Measurements from ENCODE around the gene SH3GLB2. TPM values are rescaled to one million over a fixed set of nuclear protein-coding genes. Genes with fewer than 3 reads are reported as not detected.
A peak's percentile ranks its signal among the peaks of the same experiment; 100 is the strongest.

Gene SH3GLB2
- total and polyA plus RNA-seq, 2 donors from 2014 or later = 118 to 128 TPM

DNA sequence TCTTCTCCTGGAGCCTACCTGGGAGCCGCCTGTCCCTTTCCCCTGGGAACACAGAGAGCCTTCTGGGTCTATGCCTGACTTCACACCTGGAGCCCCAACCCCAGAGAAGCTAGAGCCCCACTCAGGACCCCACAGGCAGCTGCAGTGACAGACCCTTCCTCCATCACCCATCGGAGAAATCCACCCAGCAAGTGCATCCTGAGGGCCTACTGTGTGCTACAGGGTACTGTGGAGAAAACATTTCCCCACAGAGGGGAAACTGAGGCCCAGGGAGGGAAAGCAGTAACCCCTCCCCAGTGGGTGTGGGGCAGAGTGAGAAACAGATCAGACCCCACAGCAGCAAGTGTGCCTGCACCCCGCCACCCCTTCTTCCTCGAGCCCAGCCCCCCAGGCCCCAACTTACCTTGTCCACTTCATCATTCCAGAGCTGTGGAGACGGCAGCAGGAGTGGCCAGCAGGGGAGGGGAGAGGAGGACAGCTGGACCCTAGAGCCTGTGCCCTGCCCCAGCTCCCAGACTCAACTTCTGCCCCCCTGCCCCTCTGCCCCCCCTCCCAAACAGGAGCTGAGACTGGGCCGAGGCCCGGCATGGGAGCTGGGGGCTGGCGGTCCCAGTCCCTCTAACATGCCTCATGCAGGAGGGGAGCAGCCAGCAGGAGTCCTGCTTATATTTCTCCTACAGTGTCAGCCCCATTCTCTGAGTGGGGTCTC is 17.7 kb downstream of the SH3GLB2 start:
- intact Hi-C loops (cut with DNase I) = no loop called here

DNA sequence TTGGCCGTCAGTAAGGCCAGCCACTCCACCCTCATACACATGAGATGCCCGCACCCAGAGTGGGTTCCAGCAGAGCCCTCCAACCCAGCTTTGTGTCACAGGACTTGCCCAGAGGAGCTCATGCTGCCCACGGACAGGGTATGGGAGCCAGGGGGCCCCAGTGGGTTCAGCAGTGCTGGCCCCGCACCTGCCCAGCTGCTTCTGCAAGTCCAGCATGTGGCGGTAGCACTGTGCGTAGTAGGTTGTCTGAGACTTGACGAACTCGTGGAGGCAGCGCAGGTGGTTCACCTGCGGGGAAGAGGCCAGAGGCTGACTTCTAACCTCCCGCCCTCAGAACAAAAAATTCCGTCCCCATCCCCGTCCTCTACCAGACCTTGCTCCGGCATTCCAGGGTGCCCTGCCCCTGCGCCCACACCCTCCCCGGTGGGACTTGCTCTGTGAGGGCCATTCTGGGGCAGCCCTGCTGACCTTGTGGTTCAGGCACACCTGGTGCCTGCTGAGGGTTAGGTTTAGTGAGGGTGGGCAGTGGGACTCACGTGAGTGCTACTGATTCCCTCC is 18.5 kb downstream of the SH3GLB2 start:
- Histone ChIP-seq H3K9ac (ENCODE audit: low read length in 3 of 3) (no peak overlapping the region), H3K36me3 (ENCODE audit: control insufficient read depth in 2 of 3, insufficient read depth in 3 of 3, low read length in 3 of 3) (peaks cover 0 to 38% (median 8%) of the 10 kb centered on the region in 3 donors), H3K9me3 (ENCODE audit: control insufficient read depth in 2 of 3, insufficient read depth in 1 of 3, low read length in 3 of 3) (no peaks in the 10 kb centered on the region), H3K27me3 (ENCODE audit: control insufficient read depth, insufficient read depth, low read length) (no peaks in the 10 kb centered on the region), H3K4me1 (ENCODE audit: control insufficient read depth in 2 of 3, insufficient read depth in 2 of 3, low read depth in 1 of 3, low read length in 3 of 3) (no peaks in the 10 kb centered on the region), H3K27ac (ENCODE audit: low read depth in 2 of 2, low read length in 2 of 2) (no peak overlapping the region), H3K4me3 (ENCODE audit: low read length in 3 of 3) (no peak overlapping the region)
- FAIRE-seq = no peak
- intact Hi-C loops (cut with DNase I) = no loop called here
- peak in 2 of 5 donors; percentile 37 to 59 for DNase-seq
- TF ChIP-seq, protein P1, sequence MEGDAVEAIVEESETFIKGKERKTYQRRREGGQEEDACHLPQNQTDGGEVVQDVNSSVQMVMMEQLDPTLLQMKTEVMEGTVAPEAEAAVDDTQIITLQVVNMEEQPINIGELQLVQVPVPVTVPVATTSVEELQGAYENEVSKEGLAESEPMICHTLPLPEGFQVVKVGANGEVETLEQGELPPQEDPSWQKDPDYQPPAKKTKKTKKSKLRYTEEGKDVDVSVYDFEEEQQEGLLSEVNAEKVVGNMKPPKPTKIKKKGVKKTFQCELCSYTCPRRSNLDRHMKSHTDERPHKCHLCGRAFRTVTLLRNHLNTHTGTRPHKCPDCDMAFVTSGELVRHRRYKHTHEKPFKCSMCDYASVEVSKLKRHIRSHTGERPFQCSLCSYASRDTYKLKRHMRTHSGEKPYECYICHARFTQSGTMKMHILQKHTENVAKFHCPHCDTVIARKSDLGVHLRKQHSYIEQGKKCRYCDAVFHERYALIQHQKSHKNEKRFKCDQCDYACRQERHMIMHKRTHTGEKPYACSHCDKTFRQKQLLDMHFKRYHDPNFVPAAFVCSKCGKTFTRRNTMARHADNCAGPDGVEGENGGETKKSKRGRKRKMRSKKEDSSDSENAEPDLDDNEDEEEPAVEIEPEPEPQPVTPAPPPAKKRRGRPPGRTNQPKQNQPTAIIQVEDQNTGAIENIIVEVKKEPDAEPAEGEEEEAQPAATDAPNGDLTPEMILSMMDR (IDR thresholded peaks at IDR 0.05; ENCODE audit: borderline replicate concordance, extremely low read depth, insufficient read depth) = no peak

More for the DNA sequence above, 17.7 kb downstream of the SH3GLB2 start:
- no peak for FAIRE-seq
- TF ChIP-seq, protein P1 (IDR thresholded peaks at IDR 0.05; ENCODE audit: borderline replicate concordance, extremely low read depth, insufficient read depth) = no peak
- Histone ChIP-seq H3K27ac (ENCODE audit: low read depth in 2 of 2, low read length in 2 of 2) (no peak overlapping the region), H3K4me3 (ENCODE audit: low read length in 3 of 3) (no peak overlapping the region), H3K9ac (ENCODE audit: low read length in 3 of 3) (no peak overlapping the region), H3K9me3 (ENCODE audit: control insufficient read depth in 2 of 3, insufficient read depth in 1 of 3, low read length in 3 of 3) (no peaks in the 10 kb centered on the region), H3K4me1 (ENCODE audit: control insufficient read depth in 2 of 3, insufficient read depth in 2 of 3, low read depth in 1 of 3, low read length in 3 of 3) (no peaks in the 10 kb centered on the region), H3K36me3 (ENCODE audit: control insufficient read depth in 2 of 3, insufficient read depth in 3 of 3, low read length in 3 of 3) (peaks cover 0 to 33% (median 3%) of the 10 kb centered on the region in 3 donors), H3K27me3 (ENCODE audit: control insufficient read depth, insufficient read depth, low read length) (no peaks in the 10 kb centered on the region)
- peak in 1 of 5 donors; percentile 37 for DNase-seq

DNA sequence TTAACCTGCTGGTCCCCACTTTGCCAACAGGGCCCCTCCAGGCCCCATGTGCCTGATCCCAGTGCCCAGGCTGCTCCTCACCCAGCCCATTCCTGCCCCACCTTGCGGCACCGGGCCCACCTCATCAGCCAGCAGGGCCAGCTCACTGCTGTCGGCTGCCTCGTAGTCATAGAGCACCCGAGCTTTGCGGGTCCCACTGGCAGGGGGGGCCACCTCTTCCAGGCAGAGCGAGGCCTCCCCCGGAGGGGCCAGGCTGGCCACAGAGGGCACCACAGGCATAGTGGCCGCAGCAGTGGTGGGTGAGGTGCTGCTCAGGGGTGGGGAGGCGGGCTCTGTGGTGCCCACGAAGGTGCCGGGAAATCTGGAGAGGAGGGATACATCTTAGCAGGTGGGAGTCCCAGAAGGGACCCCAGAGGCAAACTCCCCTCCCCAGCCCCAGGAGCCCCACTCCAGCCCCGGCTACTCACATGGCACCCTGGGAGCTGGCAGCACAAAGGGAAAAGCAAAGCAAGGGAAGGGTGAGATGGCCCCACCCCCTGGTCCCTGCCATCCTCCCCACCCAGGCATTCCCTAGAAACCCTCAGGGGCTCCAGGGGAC is 19.0 kb downstream of the SH3GLB2 start:
- Histone ChIP-seq H3K27ac (ENCODE audit: low read depth in 2 of 2, low read length in 2 of 2) (no peak overlapping the region), H3K36me3 (ENCODE audit: control insufficient read depth in 2 of 3, insufficient read depth in 3 of 3, low read length in 3 of 3) (peaks cover 0 to 33% (median 8%) of the 10 kb centered on the region in 3 donors), H3K9ac (ENCODE audit: low read length in 3 of 3) (no peak overlapping the region), H3K4me1 (ENCODE audit: control insufficient read depth in 2 of 3, insufficient read depth in 2 of 3, low read depth in 1 of 3, low read length in 3 of 3) (no peaks in the 10 kb centered on the region), H3K27me3 (ENCODE audit: control insufficient read depth, insufficient read depth, low read length) (no peaks in the 10 kb centered on the region), H3K4me3 (ENCODE audit: low read length in 3 of 3) (no peak overlapping the region), H3K9me3 (ENCODE audit: control insufficient read depth in 2 of 3, insufficient read depth in 1 of 3, low read length in 3 of 3) (no peaks in the 10 kb centered on the region)
- TF ChIP-seq, protein P1 (IDR thresholded peaks at IDR 0.05; ENCODE audit: borderline replicate concordance, extremely low read depth, insufficient read depth) = no peak
- intact Hi-C loops (cut with DNase I) = no loop called here
- DNase-seq = peak in 2 of 5 donors; percentile 36 to 64
- no peak for FAIRE-seq

All from kidney (tissue), 14 donors.